ENCODE data around the gene TRIP4. TPM values are rescaled to one million over a fixed set of nuclear protein-coding genes. Genes with fewer than 3 reads are reported as not detected.

The TRIP4 gene
- total RNA-seq, 1 experiment from 2014 or later, result 28.5 TPM

DNA sequence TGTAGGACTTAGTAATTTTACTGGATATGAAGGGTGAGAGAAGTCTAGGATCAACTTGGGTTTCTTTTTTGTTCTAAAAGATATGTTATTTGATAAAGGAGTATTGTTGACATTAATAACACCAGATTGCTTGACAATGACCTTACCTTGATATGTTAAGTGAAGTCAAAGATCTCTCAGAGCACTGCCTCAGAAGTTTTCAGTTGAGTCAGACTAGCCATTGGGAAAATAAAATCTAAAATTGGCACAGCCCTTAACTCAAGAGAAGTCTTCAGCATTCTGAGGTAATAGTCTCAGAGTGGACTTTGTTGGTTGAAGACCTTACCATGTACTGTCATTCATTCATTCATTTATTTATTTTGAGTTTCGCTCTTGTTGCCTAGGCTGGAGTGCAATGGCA, 50.3 kb downstream of the TRIP4 start:
- Mint-ChIP-seq H3K36me3 (ENCODE audit: insufficient read depth, unreplicated experiment) (peaks cover 6% of the 10 kb centered on the region), H3K27ac (ENCODE audit: unreplicated experiment) (no peak overlapping the region), H3K4me3 (ENCODE audit: low read depth, unreplicated experiment) (no peak overlapping the region), H3K9me3 (ENCODE audit: low read depth, unreplicated experiment) (no peaks in the 10 kb centered on the region), H3K27me3 (ENCODE audit: unreplicated experiment) (no peaks in the 10 kb centered on the region), H3K4me1 (ENCODE audit: low read depth, unreplicated experiment) (peaks cover 16% of the 10 kb centered on the region)
- CTCF ChIA-PET, result interaction anchor here (0.5 kb wide), 1 partner anchor 11 kb away, joined by 3 read pairs; no protein-coding TSS in a partner anchor
- intact Hi-C loops (cut with micrococcal nuclease; ENCODE audit: unreplicated experiment), result no loop called here
- TF ChIP-seq, protein P1, sequence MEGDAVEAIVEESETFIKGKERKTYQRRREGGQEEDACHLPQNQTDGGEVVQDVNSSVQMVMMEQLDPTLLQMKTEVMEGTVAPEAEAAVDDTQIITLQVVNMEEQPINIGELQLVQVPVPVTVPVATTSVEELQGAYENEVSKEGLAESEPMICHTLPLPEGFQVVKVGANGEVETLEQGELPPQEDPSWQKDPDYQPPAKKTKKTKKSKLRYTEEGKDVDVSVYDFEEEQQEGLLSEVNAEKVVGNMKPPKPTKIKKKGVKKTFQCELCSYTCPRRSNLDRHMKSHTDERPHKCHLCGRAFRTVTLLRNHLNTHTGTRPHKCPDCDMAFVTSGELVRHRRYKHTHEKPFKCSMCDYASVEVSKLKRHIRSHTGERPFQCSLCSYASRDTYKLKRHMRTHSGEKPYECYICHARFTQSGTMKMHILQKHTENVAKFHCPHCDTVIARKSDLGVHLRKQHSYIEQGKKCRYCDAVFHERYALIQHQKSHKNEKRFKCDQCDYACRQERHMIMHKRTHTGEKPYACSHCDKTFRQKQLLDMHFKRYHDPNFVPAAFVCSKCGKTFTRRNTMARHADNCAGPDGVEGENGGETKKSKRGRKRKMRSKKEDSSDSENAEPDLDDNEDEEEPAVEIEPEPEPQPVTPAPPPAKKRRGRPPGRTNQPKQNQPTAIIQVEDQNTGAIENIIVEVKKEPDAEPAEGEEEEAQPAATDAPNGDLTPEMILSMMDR (IDR thresholded peaks at IDR 0.05; ENCODE audit: unreplicated experiment), result no peak
- no TSS peak for BruUV-seq (replicated peaks)
- no peak for DNase-seq

DNA sequence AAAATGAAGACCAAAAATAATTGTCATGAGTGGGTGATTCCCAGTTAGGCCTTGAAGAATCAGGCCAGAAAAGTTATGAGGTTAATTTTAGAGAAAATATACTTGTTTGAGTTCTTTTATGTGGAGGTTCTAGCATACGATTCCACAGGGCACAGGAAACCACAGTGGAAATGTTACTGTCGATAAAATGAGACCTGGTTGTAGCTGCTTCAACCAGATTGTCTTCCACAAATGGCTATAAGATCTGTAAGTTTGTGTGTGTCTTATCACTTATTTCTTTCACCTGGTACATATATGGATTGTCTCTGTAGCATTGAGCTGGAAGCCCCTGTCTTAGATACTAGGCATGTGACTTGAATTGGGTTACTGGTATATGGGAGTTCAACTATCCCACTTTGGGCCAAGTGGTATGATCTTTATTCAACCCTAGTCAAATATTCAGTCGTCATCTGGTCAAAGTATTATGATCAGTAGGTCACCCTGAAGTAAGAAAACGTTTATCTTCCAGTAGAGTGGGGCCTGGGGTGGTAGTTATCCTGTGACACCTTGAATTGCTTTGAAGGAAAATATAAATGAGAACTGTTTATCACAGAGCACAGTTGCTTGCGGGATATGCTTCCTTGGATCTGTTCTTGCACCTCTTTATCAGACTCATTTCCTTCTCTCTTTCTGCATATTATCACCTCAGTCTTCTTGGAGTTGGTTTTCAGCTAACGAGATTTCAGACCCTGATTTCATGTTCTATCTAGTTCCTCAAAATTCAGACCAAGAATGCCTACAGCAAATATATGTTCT, 51.2 kb downstream of the TRIP4 start:
- Mint-ChIP-seq H3K27ac (ENCODE audit: unreplicated experiment) (no peak overlapping the region), H3K4me1 (ENCODE audit: low read depth, unreplicated experiment) (peaks cover 23% of the 10 kb centered on the region), H3K9me3 (ENCODE audit: low read depth, unreplicated experiment) (no peaks in the 10 kb centered on the region), H3K4me3 (ENCODE audit: low read depth, unreplicated experiment) (no peak overlapping the region), H3K27me3 (ENCODE audit: unreplicated experiment) (no peaks in the 10 kb centered on the region), H3K36me3 (ENCODE audit: insufficient read depth, unreplicated experiment) (no peaks in the 10 kb centered on the region)
- no TSS peak for BruUV-seq (replicated peaks)
- CTCF ChIA-PET, result no interaction called here
- intact Hi-C loops (cut with micrococcal nuclease; ENCODE audit: unreplicated experiment), result no loop called here
- TF ChIP-seq, protein P1 (IDR thresholded peaks at IDR 0.05; ENCODE audit: unreplicated experiment), result no peak
- no peak for DNase-seq

GRCh38 chr15:64441852-64442251, 54.2 kb downstream of the TRIP4 start:
- BruUV-seq (replicated peaks), result no TSS peak
- no peaks in the 10 kb centered on the region for H3K27me3 Mint-ChIP-seq (ENCODE audit: unreplicated experiment)
- intact Hi-C loops (cut with micrococcal nuclease; ENCODE audit: unreplicated experiment), result no loop called here
- TF ChIP-seq, protein P1 (IDR thresholded peaks at IDR 0.05; ENCODE audit: unreplicated experiment), result no peak
- no peak for DNase-seq
- no peak overlapping the region for H3K4me3 Mint-ChIP-seq (ENCODE audit: low read depth, unreplicated experiment)
- CTCF ChIA-PET, result no interaction called here
- H3K27ac Mint-ChIP-seq (ENCODE audit: unreplicated experiment), result peak overlapping the region; percentile 67
- no peaks in the 10 kb centered on the region for H3K36me3 Mint-ChIP-seq (ENCODE audit: insufficient read depth, unreplicated experiment)
- H3K4me1 Mint-ChIP-seq (ENCODE audit: low read depth, unreplicated experiment), result peaks cover 23% of the 10 kb centered on the region
- H3K9me3 Mint-ChIP-seq (ENCODE audit: low read depth, unreplicated experiment), result no peaks in the 10 kb centered on the region

DNA sequence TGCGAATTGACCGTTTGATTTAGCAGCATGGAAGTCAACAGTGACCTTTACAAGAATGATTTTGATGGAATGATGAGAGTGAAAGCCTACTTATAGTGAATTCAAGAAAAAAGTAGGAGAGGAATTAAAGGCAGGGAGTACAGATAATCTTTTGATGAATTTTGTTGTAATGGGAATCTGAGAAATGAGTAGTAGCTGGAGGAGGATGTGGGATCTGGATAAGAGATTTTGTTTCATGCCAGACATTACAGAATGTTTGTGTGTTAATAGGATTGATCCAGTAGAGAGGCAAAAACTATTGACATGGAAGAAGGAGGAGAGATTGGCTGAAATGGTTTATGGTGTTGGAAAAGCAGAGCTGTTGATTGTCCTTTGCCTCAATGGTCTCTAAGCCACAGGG, 55.4 kb downstream of the TRIP4 start:
- CTCF ChIA-PET, result interaction anchor here (0.6 to 1.8 kb wide), 3 partner anchors 173 to 285 kb away, joined by 3 to 5 read pairs (median 4); no protein-coding TSS in a partner anchor
- H3K27me3 Mint-ChIP-seq (ENCODE audit: unreplicated experiment), result no peaks in the 10 kb centered on the region
- no peaks in the 10 kb centered on the region for H3K9me3 Mint-ChIP-seq (ENCODE audit: low read depth, unreplicated experiment)
- no TSS peak for BruUV-seq (replicated peaks)
- intact Hi-C loops (cut with micrococcal nuclease; ENCODE audit: unreplicated experiment), result no loop called here
- H3K27ac Mint-ChIP-seq (ENCODE audit: unreplicated experiment), result peak overlapping the region; percentile 72
- TF ChIP-seq, protein P1 (IDR thresholded peaks at IDR 0.05; ENCODE audit: unreplicated experiment), result no peak
- H3K4me1 Mint-ChIP-seq (ENCODE audit: low read depth, unreplicated experiment), result peaks cover 23% of the 10 kb centered on the region
- H3K4me3 Mint-ChIP-seq (ENCODE audit: low read depth, unreplicated experiment), result peak overlapping the region; percentile 17
- peaks cover 4% of the 10 kb centered on the region for H3K36me3 Mint-ChIP-seq (ENCODE audit: insufficient read depth, unreplicated experiment)
- DNase-seq, result no peak
